Hippocampal formation (tissue), 2 donors: ENCODE data around the gene OSTC.

Experiments used
- DNase-seq, 2 donors: peaks; one replicate each; lab custom pipeline; 2025; lab: John Stamatoyannopoulos, UW

Gene OSTC

GRCh38 chr4:108650212-108651013 is at the start of gene OSTC:
Gene OSTC, plus strand, starts transcription at chr4:108650599. Its CDS starts 57 bp downstream, at chr4:108650656.
- DNase-seq: peak; percentile 89 to 97

- DNase-seq: no peak
Measured at GRCh38 chr4:108601106-108601505, 49.3 kb upstream of the OSTC start.

GRCh38 chr4:108601532-108601931 is 48.9 kb upstream of the OSTC start:
- DNase-seq: no peak

- no peak for DNase-seq
Measured at GRCh38 chr4:108602163-108602562, 48.2 kb upstream of the OSTC start.

GRCh38 chr4:108607079-108607815 is 43.2 kb upstream of the OSTC start:
- no peak for DNase-seq

- DNase-seq: peak in 1 of 2 donors; percentile 50
Measured at GRCh38 chr4:108611365-108611764, 39.0 kb upstream of the OSTC start.

GRCh38 chr4:108612365-108612764 is 38.0 kb upstream of the OSTC start:
- no peak for DNase-seq

GRCh38 chr4:108619372-108620100 is 30.9 kb upstream of the OSTC start:
- DNase-seq: no peak

GRCh38 chr4:108620101-108620932 is 30.1 kb upstream of the OSTC start, which contains the start of gene RPL34:
Gene RPL34, plus strand, starts transcription at chr4:108620576. Its CDS starts 1,384 bp downstream, at chr4:108621960.
- peak; percentile 96 to 98 for DNase-seq

- no peak for DNase-seq
Measured at GRCh38 chr4:108620933-108621905, 29.2 kb upstream of the OSTC start.

- no peak for DNase-seq
Measured at GRCh38 chr4:108622022-108622421, 28.4 kb upstream of the OSTC start.

- DNase-seq: no peak
Measured at GRCh38 chr4:108622828-108623227, 27.6 kb upstream of the OSTC start.

GRCh38 chr4:108624263-108625056 is 25.9 kb upstream of the OSTC start:
- DNase-seq: no peak

- DNase-seq: no peak
Measured at GRCh38 chr4:108626056-108626455, 24.3 kb upstream of the OSTC start.

GRCh38 chr4:108628411-108628810 is 22.0 kb upstream of the OSTC start:
- DNase-seq: no peak

GRCh38 chr4:108635070-108635655 is 15.2 kb upstream of the OSTC start:
- no peak for DNase-seq

- no peak for DNase-seq
Measured at GRCh38 chr4:108636246-108636645, 14.2 kb upstream of the OSTC start.

GRCh38 chr4:108637856-108638255 is 12.5 kb upstream of the OSTC start:
- DNase-seq: no peak

- DNase-seq: no peak
Measured at GRCh38 chr4:108644237-108644636, 6.2 kb upstream of the OSTC start.
